ENCODE results near the gene STING1. TPM values are rescaled to one million over a fixed set of nuclear protein-coding genes. Genes with fewer than 3 reads are reported as not detected.

Gene STING1
- total RNA-seq, 1 experiment from 2014 or later = 54.5 TPM

GRCh38 chr5:139426203-139426885, 56.2 kb downstream of the STING1 start:
- Histone ChIP-seq H3K36me3 (no peaks in the 10 kb centered on the region), H3K27me3 (no peaks in the 10 kb centered on the region), H3K9me3 (no peaks in the 10 kb centered on the region), H3K4me3 (no peak overlapping the region)
- DNase-seq = peak; percentile 58

Other genes starting within 250 kb of the STING1 start
- gene MATR3, start 189.0 kb downstream of the STING1 start, total RNA-seq (2014; rRNA removed; shearing (Covaris generic); ENCODE audit: low replicate concordance) = 280 and 444 TPM in 2 replicates
- gene PAIP2, start 140.9 kb downstream of the STING1 start, total RNA-seq (2014; rRNA removed; shearing (Covaris generic); ENCODE audit: low replicate concordance) = 80.6 and 119 TPM in 2 replicates
- gene SLC23A1, start 99.5 kb downstream of the STING1 start, total RNA-seq (2014; rRNA removed; shearing (Covaris generic); ENCODE audit: low replicate concordance) = not detected in 2 replicates
- gene MZB1, start 92.8 kb downstream of the STING1 start, total RNA-seq (2014; rRNA removed; shearing (Covaris generic); ENCODE audit: low replicate concordance) = not detected in 2 replicates
- gene PROB1, start 87.7 kb downstream of the STING1 start, total RNA-seq (2014; rRNA removed; shearing (Covaris generic); ENCODE audit: low replicate concordance) = 0.13 TPM in 1 of 2 replicates, not detected in the other
- gene SPATA24, start 78.7 kb downstream of the STING1 start, total RNA-seq (2014; rRNA removed; shearing (Covaris generic); ENCODE audit: low replicate concordance) = 1.2 and 9.7 TPM in 2 replicates
- not detected in 2 replicates for gene DNAJC18, start 43.2 kb downstream of the STING1 start, total RNA-seq (2014; rRNA removed; shearing (Covaris generic); ENCODE audit: low replicate concordance)
- gene ECSCR, start 20.0 kb downstream of the STING1 start, total RNA-seq (2014; rRNA removed; shearing (Covaris generic); ENCODE audit: low replicate concordance) = 0.63 and 0.74 TPM in 2 replicates
- not detected in 2 replicates for gene SMIM33, start 11.8 kb downstream of the STING1 start, total RNA-seq (2014; rRNA removed; shearing (Covaris generic); ENCODE audit: low replicate concordance)
- 104 and 187 TPM in 2 replicates for gene UBE2D2, start 78.6 kb upstream of the STING1 start, total RNA-seq (2014; rRNA removed; shearing (Covaris generic); ENCODE audit: low replicate concordance)
- gene CXXC5, start 165.6 kb upstream of the STING1 start, total RNA-seq (2014; rRNA removed; shearing (Covaris generic); ENCODE audit: low replicate concordance) = 133 and 193 TPM in 2 replicates